HepG2 (cell line): ENCODE results near the gene TSHZ1. TPM values are rescaled to one million over a fixed set of nuclear protein-coding genes. Genes with fewer than 3 reads are reported as not detected.

Source experiments
- FOXM1 ChIP-seq: sonication (generic); formaldehyde crosslinking; IDR thresholded peaks from 2 replicates; pipeline ENCODE4 v1.5.0; 2020; ENCODE audit warnings: missing genetic modification reagents
- GABPB1 ChIP-seq: IDR thresholded peaks from 2 replicates; pipeline ENCODE4 v1.6.1; 2016; ENCODE audit warnings: mild to moderate bottlenecking, missing genetic modification reagents, moderate library complexity, missing compliant biosample characterization
- GATAD1 ChIP-seq: IDR thresholded peaks from 2 replicates; pipeline ENCODE4 v1.6.1; 2016; ENCODE audit warnings: missing genetic modification reagents, missing compliant biosample characterization
- HIC2 ChIP-seq: sonication (generic); formaldehyde crosslinking; IDR thresholded peaks from 2 replicates; pipeline ENCODE4 v1.9.0; 2022; ENCODE audit warnings: low read depth, missing genetic modification reagents
- HNRNPK ChIP-seq: fragments of 200-400 bp; formaldehyde crosslinking; IDR thresholded peaks from 2 replicates; pipeline ENCODE4 v1.6.1; 2018; ENCODE audit warnings: low read length, low read depth, moderate library complexity, mild to moderate bottlenecking; ENCODE audit not compliant: poor library complexity, severe bottlenecking
- MAFG ChIP-seq: sonication (generic); formaldehyde crosslinking; IDR thresholded peaks from 2 replicates; pipeline ENCODE4 v1.5.1; 2020; ENCODE audit warnings: mild to moderate bottlenecking, missing genetic modification reagents
- MTF2 ChIP-seq: sonication (generic); formaldehyde crosslinking; IDR thresholded peaks from 2 replicates; pipeline ENCODE4 v1.5.0; 2020; ENCODE audit warnings: missing genetic modification reagents, borderline replicate concordance
- NONO ChIP-seq, 2 experiments: fragments of 450-650 bp in 1 of 2; sonication (generic) in 1 of 2; formaldehyde crosslinking in 1 of 2; IDR thresholded peaks in 1 of 2; conservative IDR thresholded peaks in 1 of 2; 2 replicates each; pipeline versions ENCODE4 v1.6.1 to v1.8.0; 2017 to 2022; ENCODE audit warnings: mild to moderate bottlenecking in 1 of 2, missing genetic modification reagents in 1 of 2, moderate library complexity in 1 of 2
- PCBP1 ChIP-seq: fragments of 200-400 bp; formaldehyde crosslinking; IDR thresholded peaks from 2 replicates; pipeline ENCODE4 v1.6.1; 2017; ENCODE audit warnings: mild to moderate bottlenecking, low read depth, low read length, borderline replicate concordance
- PRDM15 ChIP-seq: sonication (generic); formaldehyde crosslinking; IDR thresholded peaks from 2 replicates; pipeline ENCODE4 v1.4.0; 2020; ENCODE audit warnings: missing genetic modification reagents
- RBAK ChIP-seq: sonication (generic); formaldehyde crosslinking; IDR thresholded peaks from 2 replicates; pipeline ENCODE4 v1.5.1; 2020; ENCODE audit warnings: mild to moderate bottlenecking, missing genetic modification reagents
- REL ChIP-seq: sonication (generic); formaldehyde crosslinking; conservative IDR thresholded peaks from 2 replicates; pipeline ENCODE4 v1.8.0; 2022; ENCODE audit warnings: mild to moderate bottlenecking, missing genetic modification reagents, moderate library complexity
- REPIN1 ChIP-seq: sonication (generic); formaldehyde crosslinking; IDR thresholded peaks from 2 replicates; pipeline ENCODE4 v1.8.0; 2022; ENCODE audit warnings: missing genetic modification reagents, low read depth, mild to moderate bottlenecking, borderline replicate concordance
- SNAPC5 ChIP-seq: sonication (generic); formaldehyde crosslinking; IDR thresholded peaks from 2 replicates; pipeline ENCODE4 v1.8.1; 2023; ENCODE audit warnings: mild to moderate bottlenecking, missing genetic modification reagents, borderline replicate concordance
- U2AF1 ChIP-seq: fragments of 200-400 bp; formaldehyde crosslinking; optimal IDR thresholded peaks from 2 replicates; pipeline ENCODE3; 2017; ENCODE audit warnings: mild to moderate bottlenecking, low read depth, low read length
- WIZ ChIP-seq: sonication (generic); formaldehyde crosslinking; IDR thresholded peaks from 2 replicates; pipeline ENCODE4 v1.5.1; 2020; ENCODE audit warnings: mild to moderate bottlenecking, missing genetic modification reagents
- ZBTB10 ChIP-seq: sonication (generic); formaldehyde crosslinking; IDR thresholded peaks from 2 replicates; pipeline ENCODE4 v1.4.0; 2020; ENCODE audit warnings: missing genetic modification reagents, borderline replicate concordance
- ZNF530 ChIP-seq: sonication (generic); formaldehyde crosslinking; IDR thresholded peaks from 2 replicates; pipeline ENCODE4 v1.5.0; 2020; ENCODE audit warnings: low read depth, mild to moderate bottlenecking, missing genetic modification reagents
- ZNF607 ChIP-seq: sonication (generic); formaldehyde crosslinking; IDR thresholded peaks from 2 replicates; pipeline ENCODE4 v1.5.1; 2020; ENCODE audit warnings: missing genetic modification reagents, mild to moderate bottlenecking, borderline replicate concordance
- ZSCAN21 ChIP-seq: sonication (generic); formaldehyde crosslinking; IDR thresholded peaks from 2 replicates; pipeline ENCODE4 v1.8.0; 2022; ENCODE audit warnings: mild to moderate bottlenecking, missing genetic modification reagents, moderate library complexity, borderline replicate concordance
- polyA plus RNA-seq, 8 experiments: library from polyadenylated mRNA; depleted of rRNA in 3 of 8; stranded (reverse) in 7 of 8; unstranded in 1 of 8; fragments of >200 nt; fragmentation: Illumina TruSeq in 4 of 8; extraction: Trizol in 4 of 8; gene quantifications; 2 replicates each; pipeline versions ENCODE4 v1.2.1 to v1.2.3, GENCODE V29; 2011 to 2016; ENCODE audit warnings: low read depth in 4 of 8, missing spikeins in 1 of 8, mixed read lengths in 1 of 8; ENCODE audit not compliant: insufficient read depth in 1 of 8
- total RNA-seq, 5 experiments: library from RNA; depleted of rRNA; stranded (reverse); fragments of >200 nt; fragmentation: Illumina TruSeq; extraction: Trizol; gene quantifications; 2 replicates each; pipeline ENCODE4 v1.2.3, GENCODE V29; 2016; ENCODE audit warnings: low read depth in 1 of 5

TSHZ1 gene
- total and polyA plus RNA-seq, 2 of the 13 experiments (the other 11 are each of a cell fraction or from before 2014, with no cell fraction given) = 2.5 to 2.7 TPM

GRCh38 chr18:75208155-75208835, 2.3 kb upstream of the TSHZ1 start (continued):
- peak; percentile 51; the same call in 1 of the 2 replicates for TF ChIP-seq ZBTB10 (CRISPR knock-in tag)
- TF ChIP-seq GABPB1 (CRISPR knock-in tag) = peak; percentile 58
- TF ChIP-seq PCBP1 = peak; percentile 64; the same call in 1 of the 2 replicates
- TF ChIP-seq ZNF530 (CRISPR knock-in tag) = no peak
- TF ChIP-seq PRDM15 (CRISPR knock-in tag) = no peak
- no peak for TF ChIP-seq HIC2 (CRISPR knock-in tag)
- TF ChIP-seq REPIN1 (CRISPR knock-in tag) = 0 out of 2 replicates have a peak, but pooled peaks have one; percentile 38
- TF ChIP-seq RBAK (CRISPR knock-in tag) = 0 out of 2 replicates have a peak, but pooled peaks have one; percentile 32
- no peak for TF ChIP-seq SNAPC5 (CRISPR knock-in tag)
- TF ChIP-seq GATAD1 (CRISPR knock-in tag) = no peak
- no peak for TF ChIP-seq WIZ (CRISPR knock-in tag)
- no peak for TF ChIP-seq MAFG (CRISPR knock-in tag)
- no peak for TF ChIP-seq FOXM1 (CRISPR knock-in tag)
- no peak for TF ChIP-seq HNRNPK
- no peak for TF ChIP-seq NONO (IDR thresholded peaks at IDR 0.05)
- 0 out of 2 replicates have a peak, but pooled peaks have one; percentile 20 for TF ChIP-seq NONO (CRISPR knock-in tag; conservative IDR thresholded peaks at IDR 0.05)
- TF ChIP-seq U2AF1 = no peak
- no peak for TF ChIP-seq MTF2 (CRISPR knock-in tag)
- TF ChIP-seq ZNF607 (CRISPR knock-in tag) = 0 out of 2 replicates have a peak, but pooled peaks have one; percentile 13
- 0 out of 2 replicates have a peak, but pooled peaks have one; percentile 45 for TF ChIP-seq REL (CRISPR knock-in tag)
- TF ChIP-seq ZSCAN21 (CRISPR knock-in tag) = peak; percentile 16; the same call in 1 of the 2 replicates
